Measurements from ENCODE around the gene PAQR7. TPM values are rescaled to one million over a fixed set of nuclear protein-coding genes. Genes with fewer than 3 reads are reported as not detected.
A peak's percentile ranks its signal among the peaks of the same experiment; 100 is the strongest.

The PAQR7 gene
- total and polyA plus RNA-seq, 3 experiments from 2014 or later = 0.09 to 8.1 (median 7.9) TPM

GRCh38 chr1:25864434-25864833, 11.1 kb downstream of the PAQR7 start:
- no peaks in the 10 kb centered on the region for H3K36me3 ChIP-seq (ENCODE audit: insufficient read depth, low read length)
- H3K27me3 ChIP-seq (ENCODE audit: insufficient read depth, low read length, poor library complexity, severe bottlenecking) = no peaks in the 10 kb centered on the region
- H3K4me1 ChIP-seq (ENCODE audit: insufficient read depth, low read length) = no peaks in the 10 kb centered on the region
- ChIA-PET CTCF (no interaction called here), POLR2A (interaction anchor here (0.9 kb wide), 1 partner anchor 11 kb away, joined by 3 read pairs; no protein-coding TSS in a partner anchor)
- H3K4me3 Mint-ChIP-seq = no peak overlapping the region
- H3K9me3 ChIP-seq (ENCODE audit: low read length) = no peaks in the 10 kb centered on the region
- H3K27ac ChIP-seq (ENCODE audit: low read depth, low read length) = no peak overlapping the region
- H3K9me3 Mint-ChIP-seq = no peaks in the 10 kb centered on the region
- peaks cover 0 to 4% (median 0%) of the 10 kb centered on the region in 3 donors for H3K36me3 Mint-ChIP-seq
- no peak for DNase-seq
- H3K4me1 Mint-ChIP-seq = peaks cover 11 to 15% (median 15%) of the 10 kb centered on the region in 3 donors
- no peak overlapping the region for H3K4me3 ChIP-seq (ENCODE audit: low read length)
- H3K27ac Mint-ChIP-seq = no peak overlapping the region
- H3K27me3 Mint-ChIP-seq = no peaks in the 10 kb centered on the region

- H3K4me1 Mint-ChIP-seq = peaks cover 16 to 22% (median 22%) of the 10 kb centered on the region in 3 donors
- DNase-seq = no peak
- no peaks in the 10 kb centered on the region for H3K9me3 ChIP-seq (ENCODE audit: low read length)
- no peaks in the 10 kb centered on the region for H3K27me3 ChIP-seq (ENCODE audit: insufficient read depth, low read length, poor library complexity, severe bottlenecking)
- H3K27ac Mint-ChIP-seq = no peak overlapping the region
- no peak overlapping the region for H3K4me3 Mint-ChIP-seq
- POLR2A ChIA-PET = interaction anchor here (0.9 kb wide), 1 partner anchor 12 kb away, joined by 3 read pairs; no protein-coding TSS in a partner anchor
- no peaks in the 10 kb centered on the region for H3K36me3 ChIP-seq (ENCODE audit: insufficient read depth, low read length)
- CTCF ChIA-PET = interaction anchor here (1.1 kb wide), 1 partner anchor 12 kb away, joined by 3 read pairs; the partner anchor contains the start of gene PAQR7
- no peaks in the 10 kb centered on the region for H3K9me3 Mint-ChIP-seq
- H3K4me3 ChIP-seq (ENCODE audit: low read length) = no peak overlapping the region
- H3K4me1 ChIP-seq (ENCODE audit: insufficient read depth, low read length) = peaks cover 5% of the 10 kb centered on the region
- H3K27me3 Mint-ChIP-seq = no peaks in the 10 kb centered on the region
- peaks cover 0 to 5% (median 0%) of the 10 kb centered on the region in 3 donors for H3K36me3 Mint-ChIP-seq
- no peak overlapping the region for H3K27ac ChIP-seq (ENCODE audit: low read depth, low read length)
These were observed 11.8 kb downstream of the PAQR7 start for GRCh38 chr1:25863486-25864262.

GRCh38 chr1:25862785-25863485, 12.6 kb downstream of the PAQR7 start:
- peak overlapping the region in 2 of 8 donors; percentile 29 to 60 for H3K27ac Mint-ChIP-seq
- POLR2A ChIA-PET = no interaction called here
- CTCF ChIA-PET = interaction anchor here (1.1 kb wide), 1 partner anchor 13 kb away, joined by 3 read pairs; the partner anchor contains the start of gene PAQR7

GRCh38 chr1:25861316-25862286, 13.9 kb downstream of the PAQR7 start:
- ChIA-PET POLR2A (no interaction called here), CTCF (no interaction called here)
- peak overlapping the region; percentile 67 for H3K27ac ChIP-seq (ENCODE audit: low read depth, low read length)
- peaks cover 18 to 28% (median 26%) of the 10 kb centered on the region in 3 donors for H3K4me1 Mint-ChIP-seq
- peak overlapping the region in 1 of 8 donors; percentile 81 for H3K27ac Mint-ChIP-seq
- H3K27me3 Mint-ChIP-seq = no peaks in the 10 kb centered on the region
- peaks cover 0 to 5% (median 0%) of the 10 kb centered on the region in 3 donors for H3K36me3 Mint-ChIP-seq
- DNase-seq = no peak
- H3K4me1 ChIP-seq (ENCODE audit: insufficient read depth, low read length) = peaks cover 9% of the 10 kb centered on the region
- H3K4me3 Mint-ChIP-seq = peak overlapping the region in 3 of 7 donors; percentile 34 to 61 (median 48)
- no peaks in the 10 kb centered on the region for H3K9me3 ChIP-seq (ENCODE audit: low read length)
- H3K27me3 ChIP-seq (ENCODE audit: insufficient read depth, low read length, poor library complexity, severe bottlenecking) = no peaks in the 10 kb centered on the region
- no peaks in the 10 kb centered on the region for H3K9me3 Mint-ChIP-seq
- H3K36me3 ChIP-seq (ENCODE audit: insufficient read depth, low read length) = no peaks in the 10 kb centered on the region
- no peak overlapping the region for H3K4me3 ChIP-seq (ENCODE audit: low read length)

More at GRCh38 chr1:25862785-25863485, 12.6 kb downstream of the PAQR7 start:
- no peaks in the 10 kb centered on the region for H3K27me3 Mint-ChIP-seq
- no peaks in the 10 kb centered on the region for H3K9me3 Mint-ChIP-seq
- no peak for DNase-seq
- Histone ChIP-seq H3K36me3 (ENCODE audit: insufficient read depth, low read length) (no peaks in the 10 kb centered on the region), H3K27ac (ENCODE audit: low read depth, low read length) (no peak overlapping the region), H3K4me3 (ENCODE audit: low read length) (no peak overlapping the region), H3K27me3 (ENCODE audit: insufficient read depth, low read length, poor library complexity, severe bottlenecking) (no peaks in the 10 kb centered on the region), H3K9me3 (ENCODE audit: low read length) (no peaks in the 10 kb centered on the region), H3K4me1 (ENCODE audit: insufficient read depth, low read length) (peaks cover 9% of the 10 kb centered on the region)
- H3K4me1 Mint-ChIP-seq = peaks cover 18 to 28% (median 26%) of the 10 kb centered on the region in 3 donors
- H3K36me3 Mint-ChIP-seq = peaks cover 0 to 5% (median 0%) of the 10 kb centered on the region in 3 donors
- H3K4me3 Mint-ChIP-seq = no peak overlapping the region

- peaks cover 18 to 28% (median 26%) of the 10 kb centered on the region in 3 donors for H3K4me1 Mint-ChIP-seq
- H3K27ac Mint-ChIP-seq = peak within 1 kb of the TSS; percentile 66 to 96 (median 89)
- peaks cover 0 to 5% (median 0%) of the 10 kb centered on the region in 3 donors for H3K36me3 Mint-ChIP-seq
- H3K9me3 ChIP-seq (ENCODE audit: low read length) = no peaks in the 10 kb centered on the region
- no peaks in the 10 kb centered on the region for H3K36me3 ChIP-seq (ENCODE audit: insufficient read depth, low read length)
- POLR2A ChIA-PET = interaction anchor here (0.6 kb wide), 1 partner anchor 950 kb away, joined by 4 read pairs; no protein-coding TSS in a partner anchor
- no peaks in the 10 kb centered on the region for H3K27me3 ChIP-seq (ENCODE audit: insufficient read depth, low read length, poor library complexity, severe bottlenecking)
- H3K9me3 Mint-ChIP-seq = no peaks in the 10 kb centered on the region
- H3K4me3 Mint-ChIP-seq = peak within 1 kb of the TSS; percentile 90 to 96 (median 92)
- no peaks in the 10 kb centered on the region for H3K27me3 Mint-ChIP-seq
- CTCF ChIA-PET = no interaction called here
- peak within 1 kb of the TSS; percentile 54 for H3K4me3 ChIP-seq (ENCODE audit: low read length)
- peak within 1 kb of the TSS; percentile 79 for H3K27ac ChIP-seq (ENCODE audit: low read depth, low read length)
- H3K4me1 ChIP-seq (ENCODE audit: insufficient read depth, low read length) = peaks cover 9% of the 10 kb centered on the region
- DNase-seq = peak; percentile 83 to 91 (median 86)
These were observed 16.4 kb downstream of the PAQR7 start, which contains the start of gene AUNIP for GRCh38 chr1:25858906-25859789. AUNIP (minus strand) TSS chr1:25859457; CDS start chr1:25859357, 100 bp downstream.

GRCh38 chr1:25858494-25858893, 17.0 kb downstream of the PAQR7 start:
- Mint-ChIP-seq H3K27me3 (no peaks in the 10 kb centered on the region), H3K9me3 (no peaks in the 10 kb centered on the region), H3K36me3 (peaks cover 0 to 5% (median 0%) of the 10 kb centered on the region in 3 donors), H3K27ac (peak overlapping the region in 3 of 8 donors; percentile 43 to 79 (median 70)), H3K4me3 (peak overlapping the region in 6 of 7 donors; percentile 79 to 92 (median 87)), H3K4me1 (peaks cover 18 to 28% (median 26%) of the 10 kb centered on the region in 3 donors)
- peak overlapping the region; percentile 54 for H3K4me3 ChIP-seq (ENCODE audit: low read length)
- ChIA-PET CTCF (no interaction called here), POLR2A (interaction anchor here (0.6 kb wide), 1 partner anchor 950 kb away, joined by 4 read pairs; no protein-coding TSS in a partner anchor)
- no peaks in the 10 kb centered on the region for H3K9me3 ChIP-seq (ENCODE audit: low read length)
- peaks cover 9% of the 10 kb centered on the region for H3K4me1 ChIP-seq (ENCODE audit: insufficient read depth, low read length)
- H3K27ac ChIP-seq (ENCODE audit: low read depth, low read length) = peak overlapping the region; percentile 79
- no peaks in the 10 kb centered on the region for H3K27me3 ChIP-seq (ENCODE audit: insufficient read depth, low read length, poor library complexity, severe bottlenecking)
- H3K36me3 ChIP-seq (ENCODE audit: insufficient read depth, low read length) = no peaks in the 10 kb centered on the region
- no peak for DNase-seq
